Activated CD4-positive, alpha-beta T cell treated with anti-CD3 and anti-CD28 coated beads, Interleukin-2, amount 10 ng/mL, durations not matched to agents 7 days and 5 days (primary cell): ENCODE data around the gene DGKI. TPM values are rescaled to one million over a fixed set of nuclear protein-coding genes. Genes with fewer than 3 reads are reported as not detected.

Experiments
- CTCF ChIA-PET: fragments of 350-600 bp; sonication (Branson Sonifier 250); formaldehyde crosslinking; loops from one replicate; lab custom pipeline; 2021; ENCODE audit warnings: antibody characterized with exemption; lab: Charles Lee
- POLR2A ChIA-PET: fragments of 350-600 bp; sonication (Branson Sonifier 250); formaldehyde crosslinking; loops from one replicate; lab custom pipeline; 2021; ENCODE audit warnings: antibody characterized with exemption; lab: Charles Lee
- DNase-seq: peaks from one replicate; pipeline ENCODE4 v3.0.0-alpha.2; 2020
- H3K27ac Mint-ChIP-seq: one replicate; pipeline ENCODE4 v1.8.0; 2021; ENCODE audit warnings: mild to moderate bottlenecking, moderate library complexity, mixed read lengths
- H3K27me3 Mint-ChIP-seq: one replicate; pipeline ENCODE4 v1.8.0; 2021; ENCODE audit warnings: mixed read lengths
- H3K36me3 Mint-ChIP-seq: one replicate; pipeline ENCODE4 v1.8.0; 2021; ENCODE audit warnings: low read depth, mixed read lengths
- H3K4me1 Mint-ChIP-seq: one replicate; pipeline ENCODE4 v1.8.0; 2021; ENCODE audit warnings: mixed read lengths
- H3K4me3 Mint-ChIP-seq: one replicate; pipeline ENCODE4 v1.8.0; 2021; ENCODE audit warnings: mild to moderate bottlenecking, moderate library complexity, mixed read lengths
- H3K9me3 Mint-ChIP-seq: one replicate; pipeline ENCODE4 v1.8.0; 2021; ENCODE audit warnings: mixed read lengths
- total RNA-seq, 2 experiments: library from RNA; stranded (reverse); gene quantifications; one replicate each; pipeline ENCODE4 v1.2.3, GENCODE V29; 2021

DGKI gene
- total RNA-seq, result under 1 TPM; 0.06 to 0.25 TPM

DNA sequence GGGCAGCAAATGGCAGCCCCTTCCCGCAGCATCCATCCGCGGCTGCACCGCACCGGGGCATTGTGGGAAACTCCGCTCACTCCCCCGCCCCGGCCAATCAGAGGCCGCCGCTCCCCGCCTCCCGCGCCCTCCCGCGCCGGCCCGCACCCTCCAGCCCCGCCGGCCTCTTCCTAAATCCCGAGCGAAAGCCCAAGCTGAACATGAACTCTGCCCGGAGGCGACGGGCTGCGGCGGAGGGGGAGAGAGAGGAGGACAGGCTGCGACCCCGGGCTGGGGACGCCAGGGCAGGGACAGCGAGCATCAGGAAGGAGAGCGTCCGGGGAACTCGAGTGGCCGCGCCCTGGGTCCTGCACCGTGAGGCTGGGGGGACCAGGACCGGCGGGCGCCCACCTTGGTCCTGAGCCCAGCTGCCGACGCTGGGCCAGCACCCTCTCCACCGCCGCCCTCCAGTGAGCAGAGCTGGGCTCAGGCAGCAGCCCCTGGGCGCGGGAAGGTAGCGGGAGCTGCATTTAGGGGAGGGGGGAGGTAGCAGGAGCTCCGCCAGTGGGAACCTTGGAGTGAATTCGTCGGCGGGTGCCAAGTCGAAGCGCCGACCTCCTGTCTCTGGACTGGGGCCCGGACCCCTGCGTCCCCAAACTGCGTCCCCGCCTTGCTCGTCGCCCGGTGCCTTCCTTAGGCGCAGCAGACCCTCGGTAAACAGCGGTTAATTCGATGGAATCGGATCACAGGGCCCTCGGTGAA, at the start of gene DGKI:
DGKI (minus strand) TSS at position 148 of the 741 bp plus-strand sequence.
- POLR2A ChIA-PET, result no interaction called here
- Mint-ChIP-seq H3K27me3 (peaks cover 71% of the 10 kb centered on the region), H3K9me3 (no peaks in the 10 kb centered on the region), H3K36me3 (no peaks in the 10 kb centered on the region), H3K4me1 (peaks cover 5% of the 10 kb centered on the region), H3K27ac (no peak within 1 kb of the TSS), H3K4me3 (peak within 1 kb of the TSS; percentile 54)
- no peak for DNase-seq
- CTCF ChIA-PET, result interaction anchor here (1.1 kb wide), 1 partner anchor 26 kb away, joined by 3 read pairs; no protein-coding TSS in a partner anchor

DNA sequence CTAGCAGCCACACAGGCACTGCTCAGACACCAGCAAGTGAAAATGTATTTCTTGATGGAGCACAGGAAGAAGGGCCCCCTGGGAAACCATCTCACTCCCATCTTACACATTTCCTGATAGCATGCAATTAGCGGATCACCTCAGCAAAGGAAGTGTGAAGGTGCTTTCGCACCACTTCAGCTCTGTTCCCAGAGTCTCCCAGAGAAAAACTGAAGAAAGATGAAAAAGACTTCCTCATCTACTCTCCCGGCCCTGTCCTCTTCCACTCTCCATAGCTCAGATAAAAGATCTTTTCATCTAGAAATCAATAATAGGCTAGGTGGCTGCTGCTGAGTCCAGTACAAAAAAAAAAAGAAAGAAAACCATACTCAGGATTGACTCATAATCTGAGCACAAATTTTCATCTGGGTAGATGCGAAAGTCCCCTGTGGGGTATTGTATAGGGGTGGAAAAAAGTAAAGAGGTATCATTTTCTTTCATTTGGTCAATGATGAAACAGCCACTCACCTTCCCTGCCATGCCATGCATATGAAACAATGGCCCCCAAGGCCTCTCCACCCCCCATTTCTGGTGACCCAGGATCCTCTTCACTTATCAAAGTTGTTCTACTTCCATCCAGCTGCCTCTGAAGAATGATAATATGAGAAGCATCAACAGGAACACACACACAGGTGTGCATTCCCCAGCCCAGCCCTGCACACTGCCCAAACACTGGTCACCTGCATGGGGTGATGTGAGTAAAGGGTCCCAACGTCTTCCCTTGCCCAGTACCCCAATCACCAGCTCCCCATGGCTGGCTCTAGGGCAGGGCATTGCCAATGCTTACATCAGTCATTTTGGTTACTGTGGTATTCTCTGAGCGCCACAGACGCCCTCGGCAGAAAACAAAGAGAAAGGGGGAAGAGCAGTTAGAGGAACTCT, 48.8 kb upstream of the DGKI start:
- H3K4me3 Mint-ChIP-seq, result no peak overlapping the region
- no peaks in the 10 kb centered on the region for H3K9me3 Mint-ChIP-seq
- peaks cover 36% of the 10 kb centered on the region for H3K36me3 Mint-ChIP-seq
- no peaks in the 10 kb centered on the region for H3K27me3 Mint-ChIP-seq
- H3K4me1 Mint-ChIP-seq, result peaks cover 31% of the 10 kb centered on the region
- ChIA-PET POLR2A (no interaction called here), CTCF (interaction anchor here (0.7 to 1.6 kb wide), 5 partner anchors 7 to 270 kb away, joined by 3 to 6 read pairs (median 4); no protein-coding TSS in a partner anchor)
- DNase-seq, result no peak
- no peak overlapping the region for H3K27ac Mint-ChIP-seq

DNA sequence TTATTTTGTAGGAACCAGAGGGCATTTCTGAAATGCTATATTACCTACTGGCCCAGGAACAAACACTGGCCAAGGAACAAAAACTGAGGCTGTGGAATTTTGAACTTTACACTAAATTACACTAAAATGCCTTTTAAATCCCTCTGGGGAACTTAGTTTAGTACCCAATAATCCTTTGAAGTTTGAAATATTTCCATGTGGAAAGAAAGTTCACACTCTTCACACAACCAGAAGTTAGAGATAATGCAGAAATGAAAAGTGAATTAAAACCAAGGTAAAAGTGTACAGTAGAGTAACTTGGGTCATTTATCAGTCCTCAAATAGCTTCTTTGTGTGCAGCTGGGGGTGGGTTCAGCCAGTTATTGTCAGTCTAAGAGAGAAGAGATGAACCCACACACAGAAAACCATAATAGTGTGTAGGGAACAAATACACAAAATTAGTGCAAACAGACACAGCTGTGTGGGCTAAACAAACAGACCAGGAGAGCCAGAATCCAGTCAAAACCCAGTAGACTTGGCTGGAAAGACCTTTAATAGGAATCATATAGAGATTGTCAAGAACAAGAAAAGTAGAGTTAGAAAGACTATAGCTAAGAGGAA, 46.5 kb upstream of the DGKI start:
- Mint-ChIP-seq H3K4me1 (peaks cover 18% of the 10 kb centered on the region), H3K36me3 (peaks cover 30% of the 10 kb centered on the region), H3K27ac (no peak overlapping the region), H3K9me3 (no peaks in the 10 kb centered on the region), H3K4me3 (no peak overlapping the region), H3K27me3 (no peaks in the 10 kb centered on the region)
- DNase-seq, result no peak
- POLR2A ChIA-PET, result no interaction called here
- CTCF ChIA-PET, result interaction anchor here (0.8 to 1.4 kb wide), 2 partner anchors 11 to 21 kb away, joined by 3 to 4 read pairs; no protein-coding TSS in a partner anchor

DNA sequence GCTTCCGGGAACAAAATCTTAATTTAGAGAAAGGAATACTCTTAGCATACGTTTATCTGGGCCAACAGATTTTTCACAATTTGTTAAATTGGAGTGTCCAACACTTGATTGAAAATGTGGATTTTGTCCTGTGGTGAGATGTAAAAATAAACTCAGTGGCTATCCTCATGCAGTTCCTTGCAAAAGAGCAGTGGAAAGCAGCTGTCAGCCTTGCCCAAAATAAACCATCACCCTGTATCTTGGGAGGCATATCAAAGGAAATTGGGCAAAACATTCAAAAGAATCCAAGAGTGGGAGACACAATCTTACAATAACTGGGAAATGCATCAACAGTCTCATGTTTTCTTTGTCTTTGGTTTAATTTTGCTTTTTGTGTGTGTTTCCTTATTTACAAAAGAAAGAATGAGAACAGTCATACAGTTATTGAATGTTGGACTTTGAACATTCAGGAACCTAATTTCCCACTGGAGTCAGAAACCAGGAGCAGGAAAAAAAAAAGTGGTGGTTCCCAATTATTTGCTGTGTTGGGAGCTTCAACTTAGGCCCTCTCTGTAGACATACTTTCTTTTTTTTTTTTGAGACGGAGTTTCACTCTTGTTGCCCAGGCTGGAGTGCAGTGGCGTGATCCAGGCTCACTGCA, 44.4 kb upstream of the DGKI start:
- Mint-ChIP-seq H3K27me3 (no peaks in the 10 kb centered on the region), H3K36me3 (peaks cover 27% of the 10 kb centered on the region), H3K9me3 (no peaks in the 10 kb centered on the region), H3K27ac (no peak overlapping the region), H3K4me3 (no peak overlapping the region), H3K4me1 (peaks cover 11% of the 10 kb centered on the region)
- ChIA-PET POLR2A (interaction anchor here (1.0 kb wide), 1 partner anchor 9 kb away, joined by 3 read pairs; no protein-coding TSS in a partner anchor), CTCF (interaction anchor here (1.0 to 1.4 kb wide), 2 partner anchors 111 to 235 kb away, joined by 3 read pairs; partner anchors contain the start of gene CREB3L2)
- DNase-seq, result no peak

DNA sequence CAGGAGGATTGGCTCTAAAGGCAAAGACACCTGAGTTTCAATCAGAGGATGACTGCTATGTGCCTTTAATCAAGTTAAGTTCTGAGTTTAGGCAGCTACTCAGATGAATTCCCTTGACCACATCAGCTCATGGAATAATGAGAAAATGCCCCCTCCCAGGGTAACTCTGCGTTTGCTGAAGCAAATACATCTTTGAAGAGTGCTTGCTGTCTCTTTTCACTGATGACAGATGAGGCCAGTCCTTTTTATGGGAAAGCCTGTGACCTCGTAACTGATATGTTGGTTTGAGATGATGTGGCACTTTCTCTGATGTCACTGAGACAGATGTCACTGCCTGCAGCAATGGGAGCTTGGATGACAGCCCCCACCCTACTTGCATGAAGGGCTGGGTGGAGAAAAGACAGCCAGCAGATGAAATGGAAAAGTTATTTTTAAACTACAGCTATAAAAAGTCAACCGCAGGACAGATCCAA, 43.7 kb upstream of the DGKI start:
- no peak overlapping the region for H3K27ac Mint-ChIP-seq
- no peaks in the 10 kb centered on the region for H3K9me3 Mint-ChIP-seq
- H3K27me3 Mint-ChIP-seq, result no peaks in the 10 kb centered on the region
- no peak for DNase-seq
- CTCF ChIA-PET, result interaction anchor here (1.4 kb wide), 1 partner anchor 111 kb away, joined by 3 read pairs; the partner anchor contains the start of gene CREB3L2
- POLR2A ChIA-PET, result interaction anchor here (1.0 kb wide), 1 partner anchor 9 kb away, joined by 3 read pairs; no protein-coding TSS in a partner anchor
- peaks cover 6% of the 10 kb centered on the region for H3K4me1 Mint-ChIP-seq
- H3K36me3 Mint-ChIP-seq, result peaks cover 23% of the 10 kb centered on the region
- H3K4me3 Mint-ChIP-seq, result no peak overlapping the region

DNA sequence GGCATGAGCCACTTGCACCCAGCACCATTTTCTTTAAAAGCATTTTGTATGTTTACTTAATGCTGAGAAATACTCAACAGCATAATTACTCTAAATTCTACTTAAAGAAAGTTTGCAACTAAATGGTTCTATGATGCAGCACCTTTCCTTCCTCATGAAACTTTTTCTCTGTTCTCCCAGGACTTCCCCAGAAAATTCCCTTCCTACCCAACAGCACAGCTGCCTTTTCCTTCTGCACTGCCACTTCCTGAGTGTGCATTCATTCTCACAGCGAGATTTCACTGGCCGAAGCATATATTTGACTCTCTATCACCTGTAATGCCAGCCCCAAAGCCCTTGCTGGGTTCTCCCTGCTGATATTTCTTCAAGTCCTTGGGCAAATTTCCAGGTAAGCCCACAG, 41.5 kb upstream of the DGKI start:
- Mint-ChIP-seq H3K36me3 (peaks cover 18% of the 10 kb centered on the region), H3K4me1 (no peaks in the 10 kb centered on the region), H3K4me3 (no peak overlapping the region), H3K27ac (no peak overlapping the region), H3K27me3 (no peaks in the 10 kb centered on the region), H3K9me3 (no peaks in the 10 kb centered on the region)
- DNase-seq, result no peak
- ChIA-PET POLR2A (no interaction called here), CTCF (interaction anchor here (0.6 to 1.7 kb wide), 3 partner anchors 9 to 128 kb away, joined by 3 to 5 read pairs (median 5); no protein-coding TSS in a partner anchor)

DNA sequence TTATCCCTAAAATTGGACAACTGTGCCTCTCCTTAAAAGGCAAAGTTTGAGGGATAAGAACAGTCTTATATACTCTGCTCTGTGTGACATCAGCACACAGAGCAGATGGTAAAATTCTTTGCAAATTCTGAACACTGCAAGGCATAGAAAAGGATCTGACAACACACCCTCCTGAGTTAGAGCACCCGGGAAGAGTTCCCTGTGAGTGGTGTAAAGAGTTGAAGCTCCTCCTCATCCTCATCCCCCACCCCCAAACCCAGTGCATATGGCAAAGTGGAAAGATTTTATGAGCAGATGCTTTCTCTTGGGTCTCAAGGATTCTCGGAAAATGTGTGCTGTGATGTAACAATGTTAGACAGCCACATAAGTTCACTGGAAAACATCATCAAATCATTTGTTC, 40.0 kb upstream of the DGKI start:
- POLR2A ChIA-PET, result no interaction called here
- CTCF ChIA-PET, result no interaction called here
- Mint-ChIP-seq H3K36me3 (peaks cover 21% of the 10 kb centered on the region), H3K9me3 (no peaks in the 10 kb centered on the region), H3K27me3 (no peaks in the 10 kb centered on the region), H3K4me3 (no peak overlapping the region), H3K4me1 (peaks cover 6% of the 10 kb centered on the region), H3K27ac (no peak overlapping the region)
- DNase-seq, result no peak

DNA sequence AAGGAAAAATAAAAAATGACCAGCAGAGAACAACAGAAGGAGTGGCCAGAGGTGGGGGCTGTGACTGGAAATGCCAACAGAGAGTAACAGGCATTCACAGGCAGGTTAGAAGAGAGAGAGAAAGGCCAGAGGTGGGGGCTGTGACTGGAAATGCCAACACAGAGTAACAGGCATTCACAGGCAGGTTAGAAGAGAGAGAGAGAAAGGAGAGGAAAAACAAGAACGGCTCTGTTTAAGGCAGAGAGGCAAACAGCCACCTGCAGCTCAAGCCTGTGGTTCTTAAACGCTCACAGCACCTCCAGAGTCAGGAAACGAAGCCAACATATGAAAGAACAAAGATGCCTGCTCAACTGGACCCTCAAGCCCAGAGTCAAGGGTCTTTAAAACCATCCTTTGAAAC, 39.5 kb upstream of the DGKI start:
- H3K9me3 Mint-ChIP-seq, result no peaks in the 10 kb centered on the region
- H3K36me3 Mint-ChIP-seq, result peaks cover 23% of the 10 kb centered on the region
- no peak overlapping the region for H3K27ac Mint-ChIP-seq
- no peaks in the 10 kb centered on the region for H3K27me3 Mint-ChIP-seq
- H3K4me3 Mint-ChIP-seq, result no peak overlapping the region
- POLR2A ChIA-PET, result no interaction called here
- no peak for DNase-seq
- CTCF ChIA-PET, result no interaction called here
- H3K4me1 Mint-ChIP-seq, result peaks cover 6% of the 10 kb centered on the region

DNA sequence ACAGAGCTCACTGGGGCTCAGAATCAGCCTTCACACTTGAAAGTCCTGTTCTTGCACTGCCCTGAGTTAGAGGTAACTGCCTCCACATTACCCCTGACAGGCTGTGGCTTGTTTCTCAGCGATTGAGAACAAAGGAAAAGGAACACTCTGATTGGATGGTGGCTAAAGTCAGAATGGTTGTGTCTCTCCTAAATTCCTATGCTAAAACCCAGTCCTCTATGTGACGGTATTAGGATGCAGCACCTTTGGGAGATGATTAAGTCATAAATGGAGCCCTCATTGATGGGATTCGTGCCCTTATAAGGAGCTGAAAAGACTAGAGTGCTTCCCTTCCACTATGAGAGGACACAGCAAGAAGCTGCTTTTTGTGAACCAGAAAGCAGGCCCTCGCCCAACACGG, 38.9 kb upstream of the DGKI start:
- DNase-seq, result no peak
- Mint-ChIP-seq H3K27ac (no peak overlapping the region), H3K4me3 (no peak overlapping the region), H3K4me1 (peaks cover 6% of the 10 kb centered on the region), H3K9me3 (no peaks in the 10 kb centered on the region), H3K36me3 (peaks cover 23% of the 10 kb centered on the region), H3K27me3 (no peaks in the 10 kb centered on the region)
- POLR2A ChIA-PET, result no interaction called here
- CTCF ChIA-PET, result interaction anchor here (1.1 kb wide), 1 partner anchor 17 kb away, joined by 3 read pairs; no protein-coding TSS in a partner anchor

DNA sequence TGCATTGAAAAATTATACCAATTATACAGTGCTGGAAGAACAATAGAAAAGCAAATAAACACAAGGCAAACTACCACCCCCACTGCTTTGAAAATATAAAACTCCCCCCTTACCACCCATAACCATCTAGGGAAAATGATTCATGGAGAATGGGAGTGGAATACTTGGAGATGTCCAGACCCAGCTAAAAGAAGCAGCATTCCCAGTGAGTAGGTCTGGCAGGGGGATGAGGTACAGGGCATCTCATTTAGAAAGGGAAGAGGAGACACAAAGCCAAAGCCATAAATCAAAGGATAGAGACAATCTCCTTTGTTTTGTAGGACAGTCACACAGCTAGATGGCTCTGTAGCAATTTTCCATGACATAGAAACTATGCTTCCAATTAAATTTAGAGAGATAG, 36.0 kb upstream of the DGKI start:
- H3K27ac Mint-ChIP-seq, result no peak overlapping the region
- no peaks in the 10 kb centered on the region for H3K27me3 Mint-ChIP-seq
- POLR2A ChIA-PET, result no interaction called here
- H3K9me3 Mint-ChIP-seq, result no peaks in the 10 kb centered on the region
- peaks cover 6% of the 10 kb centered on the region for H3K4me1 Mint-ChIP-seq
- no peak overlapping the region for H3K4me3 Mint-ChIP-seq
- DNase-seq, result no peak
- CTCF ChIA-PET, result interaction anchor here (1.0 to 1.4 kb wide), 2 partner anchors 10 to 126 kb away, joined by 3 to 4 read pairs; no protein-coding TSS in a partner anchor
- peaks cover 28% of the 10 kb centered on the region for H3K36me3 Mint-ChIP-seq

DNA sequence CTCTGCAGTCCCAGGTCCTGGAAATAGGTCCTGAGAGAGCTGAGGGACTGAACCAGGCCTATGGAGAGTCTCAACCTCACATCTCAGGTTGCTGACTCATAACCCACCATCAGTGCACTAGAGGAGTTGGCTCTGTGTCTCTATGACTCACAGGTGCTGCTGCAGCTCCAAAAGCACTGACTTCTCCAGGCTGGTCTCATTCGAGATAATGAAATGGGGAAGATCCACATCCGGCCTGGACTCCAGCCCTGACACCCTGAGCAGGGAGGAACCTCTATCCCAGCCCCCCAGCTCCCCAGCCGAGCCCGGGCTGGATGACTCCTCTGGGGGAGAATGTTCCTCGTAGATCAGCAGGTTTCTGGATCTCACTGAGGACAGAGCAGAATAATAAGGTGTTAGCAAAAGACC, 35.5 kb upstream of the DGKI start:
- Mint-ChIP-seq H3K27ac (no peak overlapping the region), H3K27me3 (no peaks in the 10 kb centered on the region), H3K4me3 (no peak overlapping the region), H3K4me1 (peaks cover 6% of the 10 kb centered on the region), H3K9me3 (no peaks in the 10 kb centered on the region), H3K36me3 (peaks cover 28% of the 10 kb centered on the region)
- ChIA-PET POLR2A (interaction anchor here (0.9 kb wide), 1 partner anchor 8 kb away, joined by 3 read pairs; no protein-coding TSS in a partner anchor), CTCF (interaction anchor here (1.0 to 1.4 kb wide), 3 partner anchors 11 to 127 kb away, joined by 3 to 4 read pairs (median 4); no protein-coding TSS in a partner anchor)
- no peak for DNase-seq
